Sigmoid colon (tissue), 4 donors: Measurements from ENCODE around the gene GDF11.
A peak's percentile ranks its signal among the peaks of the same experiment; 100 is the strongest.

Experiments used
- CTCF ChIP-seq, 4 experiments: fragments of 450-650 bp in 3 of 4; fragments of 200-600 bp in 1 of 4; IDR thresholded peaks; one replicate each; pipeline ENCODE4 v1.5.1; 2016 to 2019; ENCODE audit warnings: antibody characterized with exemption in 4 of 4, mild to moderate bottlenecking in 3 of 4, moderate library complexity in 2 of 4
- EP300 ChIP-seq, 4 donors: sonication (generic); formaldehyde crosslinking; IDR thresholded peaks; one replicate each; pipeline ENCODE4 v1.6.1; 2017; ENCODE audit warnings: antibody characterized with exemption in 4 of 4
- POLR2A ChIP-seq, 2 donors: fragments of 450-650 bp; IDR thresholded peaks; one replicate each; pipeline ENCODE4 v1.6.1; 2016; ENCODE audit warnings: antibody characterized with exemption in 2 of 2, mild to moderate bottlenecking in 2 of 2, moderate library complexity in 2 of 2

- TF ChIP-seq CTCF (IDR thresholded peaks at IDR 0.05) = peak in 3 of 4 experiments; percentile 48 to 64 (median 52)
- TF ChIP-seq EP300 (IDR thresholded peaks at IDR 0.05) = no peak
- TF ChIP-seq POLR2A (IDR thresholded peaks at IDR 0.05) = no peak
These were observed 22.0 kb upstream of the GDF11 start for GRCh38 chr12:55720894-55721444.
